ENCODE data around the gene ITPR2. TPM values are rescaled to one million over a fixed set of nuclear protein-coding genes. Genes with fewer than 3 reads are reported as not detected.
A peak's percentile ranks its signal among the peaks of the same experiment; 100 is the strongest.

Gene ITPR2
- total RNA-seq, 1 donor = 77.7 TPM

- TF ChIP-seq CTCF (IDR thresholded peaks at IDR 0.05; ENCODE audit: insufficient read depth, low read depth, low read length) = no peak
- no peak overlapping the region for H3K4me3 ChIP-seq (ENCODE audit: low read depth, low read length)
- DNase-seq (ENCODE audit: low read depth) = no peak
Observed at GRCh38 chr12:26748412-26748740, 84.6 kb downstream of the ITPR2 start.

GRCh38 chr12:26746121-26746714 is 86.8 kb downstream of the ITPR2 start:
- TF ChIP-seq CTCF (IDR thresholded peaks at IDR 0.05; ENCODE audit: insufficient read depth, low read depth, low read length) = no peak
- DNase-seq (ENCODE audit: low read depth) = peak; percentile 70
- H3K4me3 ChIP-seq (ENCODE audit: low read depth, low read length) = no peak overlapping the region

GRCh38 chr12:26744697-26745440 is 88.1 kb downstream of the ITPR2 start:
- TF ChIP-seq CTCF (IDR thresholded peaks at IDR 0.05; ENCODE audit: insufficient read depth, low read depth, low read length) = no peak
- no peak overlapping the region for H3K4me3 ChIP-seq (ENCODE audit: low read depth, low read length)
- peak; percentile 76 for DNase-seq (ENCODE audit: low read depth)

GRCh38 chr12:26744042-26744626 is 88.9 kb downstream of the ITPR2 start:
- no peak for DNase-seq (ENCODE audit: low read depth)

GRCh38 chr12:26741584-26742227 is 91.3 kb downstream of the ITPR2 start:
- DNase-seq (ENCODE audit: low read depth) = no peak
- H3K4me3 ChIP-seq (ENCODE audit: low read depth, low read length) = no peak overlapping the region
- TF ChIP-seq CTCF (IDR thresholded peaks at IDR 0.05; ENCODE audit: insufficient read depth, low read depth, low read length) = no peak

More at GRCh38 chr12:26744042-26744626, 88.9 kb downstream of the ITPR2 start:
- TF ChIP-seq CTCF (IDR thresholded peaks at IDR 0.05; ENCODE audit: insufficient read depth, low read depth, low read length) = no peak
- H3K4me3 ChIP-seq (ENCODE audit: low read depth, low read length) = no peak overlapping the region

GRCh38 chr12:26740991-26741390 is 92.0 kb downstream of the ITPR2 start:
- no peak for DNase-seq (ENCODE audit: low read depth)
- no peak for TF ChIP-seq CTCF (IDR thresholded peaks at IDR 0.05; ENCODE audit: insufficient read depth, low read depth, low read length)
- H3K4me3 ChIP-seq (ENCODE audit: low read depth, low read length) = no peak overlapping the region

Data from fibroblast of villous mesenchyme (primary cell).